Osteoblast (primary cell): ENCODE results near the gene NARS2. TPM values are rescaled to one million over a fixed set of nuclear protein-coding genes. Genes with fewer than 3 reads are reported as not detected.

Experiments
- DNase-seq: peaks from one replicate; pipeline ENCODE4 v3.0.0; 2011; ENCODE audit warnings: low spot score, mixed read lengths; ENCODE audit not compliant: insufficient read length; ENCODE audit errors: missing footprints
- H2AFZ ChIP-seq: 2 replicates; pipeline ENCODE4 v1.6.0; 2011; ENCODE audit warnings: mild to moderate bottlenecking, low read length
- H3K27ac ChIP-seq: 2 replicates; pipeline ENCODE4 v1.5.1; 2011; ENCODE audit warnings: mild to moderate bottlenecking, low read depth, low read length, moderate library complexity
- H3K27me3 ChIP-seq: 2 replicates; pipeline ENCODE4 v1.6.0; 2012; ENCODE audit warnings: mild to moderate bottlenecking, control low read depth, inconsistent platforms, low read length, moderate library complexity; ENCODE audit not compliant: insufficient read depth
- H3K36me3 ChIP-seq: 2 replicates; pipeline ENCODE4 v1.5.1; 2011; ENCODE audit warnings: mild to moderate bottlenecking, low read length, control low read depth, moderate library complexity; ENCODE audit not compliant: insufficient read depth
- H3K4me1 ChIP-seq: 2 replicates; pipeline ENCODE4 v1.5.1; 2011; ENCODE audit warnings: mild to moderate bottlenecking, low read length, control low read depth, moderate library complexity; ENCODE audit not compliant: insufficient read depth
- H3K4me2 ChIP-seq: 2 replicates; pipeline ENCODE4 v1.6.0; 2011; ENCODE audit warnings: mild to moderate bottlenecking, low read length; ENCODE audit not compliant: insufficient read depth
- H3K4me3 ChIP-seq: fragments of 200-600 bp; sonication (generic); 3 replicates; pipeline ENCODE4 v1.5.1; 2012; ENCODE audit warnings: mild to moderate bottlenecking, low read length, inconsistent platforms; ENCODE audit not compliant: insufficient read depth
- H3K79me2 ChIP-seq: 2 replicates; pipeline ENCODE4 v1.6.0; 2012; ENCODE audit warnings: mild to moderate bottlenecking, low read length, control low read depth, inconsistent platforms; ENCODE audit not compliant: insufficient read depth
- H3K9me3 ChIP-seq: 2 replicates; pipeline ENCODE4 v1.5.1; 2011; ENCODE audit warnings: low read depth, low read length, control low read depth
- H4K20me1 ChIP-seq: 2 replicates; pipeline ENCODE4 v1.6.0; 2012; ENCODE audit warnings: mild to moderate bottlenecking, low read length, control low read depth; ENCODE audit not compliant: insufficient read depth
- CTCF ChIP-seq: IDR thresholded peaks from 2 replicates; pipeline ENCODE4 v1.5.1; 2011; ENCODE audit warnings: mild to moderate bottlenecking, low read depth, low read length, moderate library complexity; ENCODE audit errors: extremely low read depth
- total RNA-seq: library from RNA; depleted of rRNA; stranded (reverse); fragments of >200 nt; gene quantifications from 2 replicates; pipeline ENCODE4 v1.2.3, GENCODE V29; 2012

NARS2 gene
- total RNA-seq, 1 donor, result 19.5 TPM

- Histone ChIP-seq H3K4me1 (no peaks in the 10 kb centered on the region), H3K27me3 (no peaks in the 10 kb centered on the region), H2AFZ (no peak overlapping the region), H3K79me2 (peaks cover 9% of the 10 kb centered on the region), H3K36me3 (no peaks in the 10 kb centered on the region), H3K9me3 (no peaks in the 10 kb centered on the region), H3K4me2 (no peak overlapping the region), H3K4me3 (no peak overlapping the region), H3K27ac (no peak overlapping the region), H4K20me1 (peaks cover 7% of the 10 kb centered on the region)
- no peak for TF ChIP-seq CTCF
- no peak for DNase-seq
Observed at GRCh38 chr11:78400702-78401101, 174.0 kb downstream of the NARS2 start.

DNA sequence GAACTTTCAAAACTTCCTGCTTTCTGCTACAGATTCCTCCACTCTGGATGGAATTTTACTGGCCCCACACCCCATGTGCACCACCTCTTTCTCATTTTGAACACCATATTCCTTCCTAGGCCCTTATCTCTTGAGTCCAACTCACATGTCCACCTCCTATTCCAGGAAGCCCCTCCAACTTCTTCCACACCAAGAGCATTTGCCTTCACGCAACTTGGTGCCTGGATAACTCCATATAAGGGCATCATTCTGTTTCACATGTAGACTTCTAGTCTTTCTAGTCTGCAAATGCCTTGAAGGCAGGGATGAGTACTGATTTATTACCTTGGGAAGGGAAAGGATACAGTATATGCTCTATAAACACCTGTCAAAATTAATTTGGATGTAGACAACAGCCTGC, 174.5 kb downstream of the NARS2 start:
- DNase-seq, result no peak
- H3K27ac ChIP-seq, result no peak overlapping the region
- H2AFZ ChIP-seq, result no peak overlapping the region
- no peak for TF ChIP-seq CTCF
- H3K4me2 ChIP-seq, result no peak overlapping the region
- peaks cover 7% of the 10 kb centered on the region for H3K79me2 ChIP-seq
- no peaks in the 10 kb centered on the region for H3K9me3 ChIP-seq
- H4K20me1 ChIP-seq, result peaks cover 7% of the 10 kb centered on the region
- H3K27me3 ChIP-seq, result no peaks in the 10 kb centered on the region
- no peaks in the 10 kb centered on the region for H3K36me3 ChIP-seq
- no peak overlapping the region for H3K4me3 ChIP-seq
- H3K4me1 ChIP-seq, result no peaks in the 10 kb centered on the region

DNA sequence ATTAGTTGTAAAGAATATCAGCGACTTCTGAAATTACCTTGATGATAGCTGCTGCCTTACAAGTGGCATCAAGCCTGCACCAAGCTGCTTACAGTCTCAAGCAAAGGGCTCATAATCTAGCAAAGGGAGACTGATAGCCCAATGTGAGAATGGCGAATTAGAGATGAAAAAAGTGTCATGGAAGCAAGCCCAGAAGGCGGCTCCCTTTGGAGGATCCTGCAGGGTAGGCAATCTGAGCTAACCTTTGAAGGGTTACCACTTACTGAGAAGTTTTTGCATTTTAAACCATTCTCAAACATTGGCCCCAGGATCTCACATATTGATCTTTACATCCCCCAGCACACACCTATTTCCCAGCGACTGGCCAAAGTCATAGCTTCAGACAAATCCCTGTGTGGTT, 175.5 kb downstream of the NARS2 start:
- Histone ChIP-seq H3K36me3 (no peaks in the 10 kb centered on the region), H3K9me3 (no peaks in the 10 kb centered on the region), H3K4me1 (no peaks in the 10 kb centered on the region), H3K27ac (no peak overlapping the region), H3K27me3 (no peaks in the 10 kb centered on the region), H3K79me2 (peaks cover 8% of the 10 kb centered on the region), H3K4me3 (no peak overlapping the region), H2AFZ (no peak overlapping the region), H3K4me2 (no peak overlapping the region), H4K20me1 (peaks cover 8% of the 10 kb centered on the region)
- TF ChIP-seq CTCF, result no peak
- no peak for DNase-seq

DNA sequence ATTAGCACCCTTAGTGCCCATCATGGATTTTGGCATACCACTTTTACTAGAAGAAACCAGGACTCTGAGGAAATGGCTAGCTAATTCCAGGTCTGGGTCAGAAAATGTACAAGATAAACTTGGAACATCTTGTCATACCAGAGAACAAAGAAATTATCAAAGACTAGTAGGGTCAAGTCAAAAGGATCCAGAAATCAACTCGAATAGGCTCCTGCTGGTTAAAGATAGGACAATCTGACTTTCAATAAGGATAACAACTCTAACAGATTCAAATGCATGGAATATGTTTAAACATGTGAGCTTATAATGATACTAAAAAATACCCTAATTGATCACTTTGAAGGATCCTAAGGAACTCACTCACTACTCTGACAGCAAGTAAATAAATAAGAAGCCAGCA, 175.9 kb downstream of the NARS2 start:
- Histone ChIP-seq H3K9me3 (no peaks in the 10 kb centered on the region), H3K36me3 (no peaks in the 10 kb centered on the region), H3K4me2 (no peak overlapping the region), H3K4me3 (no peak overlapping the region), H3K79me2 (peaks cover 8% of the 10 kb centered on the region), H3K27me3 (no peaks in the 10 kb centered on the region), H3K27ac (no peak overlapping the region), H3K4me1 (no peaks in the 10 kb centered on the region), H2AFZ (no peak overlapping the region), H4K20me1 (peaks cover 8% of the 10 kb centered on the region)
- no peak for DNase-seq
- no peak for TF ChIP-seq CTCF
